ENCODE measurements around the gene ERN1. TPM values are rescaled to one million over a fixed set of nuclear protein-coding genes. Genes with fewer than 3 reads are reported as not detected.

The ERN1 gene
- total and polyA plus RNA-seq, 2 of the 8 experiments (the other 6 are each of a cell fraction or from before 2014, with no cell fraction given): 1.8 to 3.9 TPM

- Histone ChIP-seq H2BK12ac (ENCODE audit: low read depth, low read length) (no peak overlapping the region; the same call in 1 of the 2 replicates), H3K4me3 (ENCODE audit: extremely low read depth in 1 of 4, insufficient read depth in 2 of 4, low read depth in 3 of 4, low read length in 4 of 4) (no peak overlapping the region), H4K91ac (replicated peaks; ENCODE audit: insufficient read length, low read length) (no peak overlapping the region), H2BK5ac (ENCODE audit: low read depth, low read length) (no peak overlapping the region), H4K20me1 (replicated peaks in 1 of 2; ENCODE audit: control insufficient read depth in 1 of 2, insufficient read depth in 2 of 2, low read length in 2 of 2) (no peaks in the 10 kb centered on the region), H3K27ac (ENCODE audit: low read depth, low read length) (no peak overlapping the region), H2BK120ac (replicated peaks; ENCODE audit: low read depth, low read length) (no peak overlapping the region), H3K27me3 (replicated peaks in 1 of 4; ENCODE audit: control insufficient read depth in 3 of 4, extremely low read depth in 1 of 4, insufficient read depth in 3 of 4, low read length in 3 of 4) (no peaks in the 10 kb centered on the region; a peak in 1 of 7 replicates), H3K79me1 (ENCODE audit: low read depth, low read length) (no peaks in the 10 kb centered on the region), H3K14ac (ENCODE audit: insufficient read length) (no peak overlapping the region), H2BK15ac (ENCODE audit: low read length) (no peak overlapping the region), H3K4ac (replicated peaks; ENCODE audit: insufficient read length, low read depth, low read length) (no peak overlapping the region), H3K56ac (replicated peaks; ENCODE audit: insufficient read length, low read depth, low read length) (no peak overlapping the region), H3K9me3 (ENCODE audit: insufficient read depth in 2 of 2, low read depth in 1 of 2, low read length in 1 of 2) (no peaks in the 10 kb centered on the region; a peak in 1 of 4 replicates), H3K9ac (replicated peaks in 1 of 4; ENCODE audit: extremely low read depth in 1 of 4, low read depth in 3 of 4, low read length in 3 of 4) (no peak overlapping the region), H4K8ac (ENCODE audit: extremely low read depth, insufficient read depth, low read length) (no peak overlapping the region), H3K4me2 (ENCODE audit: insufficient read depth in 1 of 2, low read depth in 2 of 2, low read length in 2 of 2) (no peak overlapping the region), H4K5ac (ENCODE audit: insufficient read length, low read depth, low read length) (no peak overlapping the region), H3K23ac (ENCODE audit: insufficient read length) (no peak overlapping the region), H3K36me3 (ENCODE audit: control insufficient read depth in 2 of 4, insufficient read depth in 4 of 4, low read length in 3 of 4) (no peaks in the 10 kb centered on the region; a peak in 1 of 8 replicates), H3K79me2 (ENCODE audit: control insufficient read depth in 1 of 2, insufficient read depth in 2 of 2, low read length in 2 of 2) (no peaks in the 10 kb centered on the region), H2AFZ (ENCODE audit: low read length) (no peak overlapping the region), H2BK20ac (ENCODE audit: low read length) (no peak overlapping the region), H3K23me2 (ENCODE audit: low read depth, low read length) (no peaks in the 10 kb centered on the region), H3K18ac (ENCODE audit: extremely low read depth, low read length) (no peak overlapping the region), H3K4me1 (replicated peaks in 1 of 4; ENCODE audit: control insufficient read depth in 3 of 4, insufficient read depth in 4 of 4, low read length in 3 of 4) (no peaks in the 10 kb centered on the region), H2AK5ac (ENCODE audit: low read depth, low read length) (no peak overlapping the region)
- ChIA-PET CTCF (ENCODE audit: partially characterized antibody) (interaction anchor here (0.6 to 1.6 kb wide), 7 partner anchors 14 to 177 kb away, joined by 3 to 6 read pairs (median 3); no protein-coding TSS in a partner anchor), POLR2A (ENCODE audit: partially characterized antibody) (no interaction called here)
- WGBS, 2 experiments (ENCODE audit: extremely low coverage in 1 of 2, insufficient coverage in 1 of 2, insufficient read length in 1 of 2, insufficient replicate concordance in 2 of 2, low coverage in 1 of 2, low lambda C conversion rate in 2 of 2, missing lambda C conversion rate in 1 of 2): 95% methylated on average over 3 of the region's 3 CpGs; no CpG with 5 or more reads in 1 of the 2 experiments
- DNase-seq (ENCODE audit: low read depth in 1 of 2, low spot score in 2 of 2): no peak
- FAIRE-seq: no peak
- no peak for TF ChIP-seq FOSL1 (IDR thresholded peaks at IDR 0.05; ENCODE audit: insufficient read depth, low read depth, low read length)
- TF ChIP-seq JUN (IDR thresholded peaks at IDR 0.05; ENCODE audit: low read depth, low read length): no peak
- TF ChIP-seq MAX (IDR thresholded peaks at IDR 0.05): no peak
- no peak for TF ChIP-seq SP1 (IDR thresholded peaks at IDR 0.05; ENCODE audit: low read depth, low read length)
Observed at GRCh38 chr17:64096037-64096436, 33.9 kb downstream of the ERN1 start.
